Inflammatory macrophage treated with lipopolysaccharide for 1 hour (primary cell): ENCODE data around the gene CACNB4.

Source experiments
- DNase-seq, 2 donors: peaks; one replicate each; pipeline ENCODE4 v3.0.0-alpha.2; 2020 to 2022

Gene CACNB4

GRCh38 chr2:151845481-151845880 lies 253.4 kb downstream of the CACNB4 start:
- DNase-seq = no peak

GRCh38 chr2:151844211-151844896 lies 254.5 kb downstream of the CACNB4 start:
- peak; percentile 38 to 48 for DNase-seq

- DNase-seq = no peak
Measured at GRCh38 chr2:151843691-151844061, 255.2 kb downstream of the CACNB4 start.

- no peak for DNase-seq
Measured at GRCh38 chr2:151842830-151843690, 255.8 kb downstream of the CACNB4 start.

GRCh38 chr2:151841047-151841424 lies 257.8 kb downstream of the CACNB4 start:
- DNase-seq = no peak

DNA sequence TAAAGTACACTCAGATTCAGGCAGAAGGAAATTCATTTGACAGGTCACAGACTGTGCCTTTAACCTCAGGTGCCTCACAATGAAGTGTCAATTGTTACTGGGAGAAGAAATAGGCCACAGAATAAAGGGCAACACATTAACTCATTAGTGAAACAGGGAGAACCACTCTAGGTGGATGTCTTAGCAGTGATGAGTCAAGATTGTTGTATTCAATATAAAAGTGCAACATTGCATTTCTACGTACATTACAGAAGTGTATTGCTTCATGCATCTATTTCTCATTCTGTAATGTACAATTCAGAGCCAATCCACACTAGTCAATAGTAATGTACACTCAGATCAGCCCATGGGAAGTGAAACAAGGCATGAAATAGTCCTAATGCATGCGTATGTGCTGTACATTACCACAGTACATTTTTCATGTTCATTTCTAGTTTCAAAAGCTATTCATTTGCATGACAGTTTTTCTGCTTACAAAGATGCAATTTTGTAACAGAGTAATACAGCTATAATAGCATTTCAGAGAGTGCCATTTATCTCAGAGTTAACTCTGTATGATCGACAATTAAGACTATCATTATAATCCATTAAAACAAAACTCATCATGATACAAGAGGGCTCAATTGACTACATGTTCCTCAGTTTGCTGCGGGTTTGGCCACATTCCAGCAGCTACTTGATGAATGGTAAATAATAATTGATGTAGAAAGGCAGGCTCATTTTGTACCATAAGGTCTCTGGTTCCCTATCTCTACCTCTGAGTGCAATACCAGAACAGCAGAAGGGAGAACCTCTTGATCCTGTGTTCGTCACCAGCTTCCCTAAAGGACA lies 258.4 kb downstream of the CACNB4 start:
- peak; percentile 87 to 88 for DNase-seq

DNA sequence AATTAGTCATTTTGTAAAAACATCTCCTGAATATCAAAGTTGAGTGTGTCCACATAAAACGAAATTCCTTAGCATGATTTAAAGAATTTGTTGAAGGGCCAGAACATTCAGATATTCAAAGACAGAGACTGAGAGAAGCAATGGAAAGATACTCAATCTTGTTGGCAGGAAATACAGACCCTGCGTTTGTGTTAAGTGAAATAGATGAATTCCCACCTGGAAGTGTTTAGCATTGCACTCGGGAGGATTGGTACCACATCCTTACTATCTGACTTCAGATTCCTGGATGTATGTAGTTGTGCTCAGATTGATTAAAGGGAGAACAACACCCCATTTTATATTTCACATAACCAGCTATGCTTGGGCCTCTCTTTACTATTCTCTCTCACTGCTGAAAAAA lies 260.9 kb downstream of the CACNB4 start:
- DNase-seq = no peak

DNA sequence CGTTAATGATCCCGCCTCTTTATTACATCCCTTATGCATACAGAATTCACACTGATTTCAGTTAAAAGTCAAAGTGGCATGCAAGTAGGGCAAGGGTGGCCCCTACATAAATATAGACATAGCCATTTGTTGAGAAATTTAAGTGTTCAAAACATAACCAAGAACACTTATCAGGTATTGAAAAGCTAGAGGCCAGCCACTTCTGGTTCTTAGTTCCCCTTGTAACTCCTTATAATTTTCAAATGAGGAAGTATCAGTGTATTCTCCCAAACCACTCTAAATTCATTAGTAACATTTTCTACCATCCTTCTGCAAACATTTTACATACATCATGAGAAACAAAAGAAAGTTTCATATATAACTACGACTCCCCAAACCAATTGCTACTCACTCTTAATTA lies 264.9 kb downstream of the CACNB4 start:
- peak; percentile 22 to 40 for DNase-seq

GRCh38 chr2:151830961-151831360 lies 267.9 kb downstream of the CACNB4 start:
- no peak for DNase-seq

GRCh38 chr2:151828890-151829324 lies 269.9 kb downstream of the CACNB4 start:
- DNase-seq = no peak

DNA sequence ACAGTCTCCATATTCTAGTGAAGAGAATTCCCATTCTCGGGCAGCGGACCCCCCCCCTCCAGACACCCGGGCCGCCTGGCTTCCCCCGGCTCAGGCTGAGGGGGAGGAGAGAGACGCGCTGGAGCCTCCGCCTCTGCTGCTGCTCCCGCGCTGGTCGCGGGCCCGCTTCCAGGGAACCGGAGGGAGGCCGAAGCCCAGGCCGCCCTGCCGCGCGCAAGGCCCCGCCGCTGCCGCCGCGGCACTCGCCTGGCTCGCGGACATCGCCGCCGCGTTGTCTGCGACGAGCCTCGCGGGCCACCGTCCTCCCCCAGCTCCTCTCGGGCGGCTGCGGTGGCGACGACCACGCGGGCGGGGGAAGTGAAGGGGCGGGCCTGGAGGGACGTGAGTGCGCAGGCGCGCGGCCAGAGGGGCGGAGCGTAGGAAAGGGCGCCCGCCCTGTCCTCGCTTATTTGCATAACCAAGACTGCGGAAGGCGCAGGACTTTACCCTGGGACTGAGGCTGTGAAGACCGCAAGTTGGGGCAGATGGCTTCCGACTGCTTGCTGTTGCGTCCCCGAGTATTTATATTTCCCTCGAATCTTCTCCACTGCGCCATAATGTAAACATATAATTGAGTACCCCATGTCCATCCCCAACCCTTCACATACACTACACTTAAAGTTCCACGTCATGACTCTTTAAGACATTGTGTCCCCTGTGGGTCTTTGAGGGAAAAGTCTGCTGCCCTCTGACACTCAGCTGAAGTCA lies 270.5 kb downstream of the CACNB4 start, which contains the start of gene ARL5A:
ARL5A (minus strand) TSS at position 279 of the 747 bp plus-strand sequence; CDS start at position 34, 245 bp downstream.
- DNase-seq = peak; percentile 92 to 97

- peak in 1 of 2 donors; percentile 28 for DNase-seq
Measured at GRCh38 chr2:151827564-151828142, 271.2 kb downstream of the CACNB4 start.

GRCh38 chr2:151826737-151827157 lies 272.1 kb downstream of the CACNB4 start:
- peak; percentile 8 to 46 for DNase-seq

DNA sequence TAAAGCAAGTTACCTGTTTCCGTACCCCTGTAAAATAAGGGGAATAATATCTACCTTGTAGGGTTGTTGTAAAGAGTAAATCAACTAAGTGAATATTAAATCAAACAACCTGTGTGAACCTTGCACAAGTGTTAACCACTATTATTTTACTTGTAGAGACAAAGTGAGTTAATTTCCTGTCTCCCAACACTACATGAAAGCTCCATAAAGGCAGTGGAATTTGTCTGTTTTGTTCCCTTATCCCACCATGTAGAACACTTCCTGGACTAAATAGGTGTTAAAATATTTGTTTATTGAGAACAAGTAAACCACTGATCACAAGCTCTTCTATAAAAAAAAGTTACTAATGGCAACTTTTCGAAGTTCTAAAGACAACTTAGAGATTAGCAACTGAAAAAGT lies 274.0 kb downstream of the CACNB4 start:
- no peak for DNase-seq

GRCh38 chr2:151823651-151824050 lies 275.2 kb downstream of the CACNB4 start:
- DNase-seq = no peak

DNA sequence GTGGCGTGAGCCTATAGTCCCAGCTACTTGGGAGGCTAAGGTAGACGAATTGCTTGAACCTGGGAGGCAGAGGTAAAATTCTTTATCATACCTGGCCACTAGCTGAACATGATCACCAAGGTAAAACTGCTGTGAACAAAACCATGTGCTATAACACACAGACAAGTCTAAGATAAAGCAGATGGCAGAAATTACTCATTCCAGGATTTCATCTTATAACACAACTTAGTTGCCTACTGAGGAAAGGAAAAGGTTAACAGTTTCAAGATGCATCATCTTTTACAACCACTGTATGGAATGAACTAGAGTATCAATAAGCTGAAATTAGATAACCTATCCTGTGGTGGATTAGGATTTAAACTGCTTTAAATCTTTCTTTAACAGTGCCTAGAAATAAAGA lies 278.9 kb downstream of the CACNB4 start:
- no peak for DNase-seq

DNA sequence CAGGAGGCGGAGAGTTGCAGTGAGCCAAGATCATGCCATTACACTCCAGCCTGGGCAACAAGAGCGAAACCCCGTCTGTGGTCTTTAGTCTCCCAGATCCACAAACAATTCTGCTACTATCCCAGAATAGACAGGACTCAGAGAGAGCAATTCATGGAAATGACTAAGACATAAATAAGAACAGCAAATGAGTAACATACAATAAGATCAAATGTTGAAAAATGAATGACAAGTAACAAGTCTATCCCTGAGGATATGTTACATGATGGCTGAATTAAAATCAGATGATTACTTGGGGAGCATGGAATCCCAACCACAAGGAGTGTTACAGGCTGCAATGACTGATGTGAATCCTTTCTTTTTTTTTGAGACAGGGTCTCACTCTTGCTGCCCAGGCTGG lies 280.9 kb downstream of the CACNB4 start:
- DNase-seq = no peak

GRCh38 chr2:151816843-151817242 lies 282.0 kb downstream of the CACNB4 start:
- DNase-seq = no peak

DNA sequence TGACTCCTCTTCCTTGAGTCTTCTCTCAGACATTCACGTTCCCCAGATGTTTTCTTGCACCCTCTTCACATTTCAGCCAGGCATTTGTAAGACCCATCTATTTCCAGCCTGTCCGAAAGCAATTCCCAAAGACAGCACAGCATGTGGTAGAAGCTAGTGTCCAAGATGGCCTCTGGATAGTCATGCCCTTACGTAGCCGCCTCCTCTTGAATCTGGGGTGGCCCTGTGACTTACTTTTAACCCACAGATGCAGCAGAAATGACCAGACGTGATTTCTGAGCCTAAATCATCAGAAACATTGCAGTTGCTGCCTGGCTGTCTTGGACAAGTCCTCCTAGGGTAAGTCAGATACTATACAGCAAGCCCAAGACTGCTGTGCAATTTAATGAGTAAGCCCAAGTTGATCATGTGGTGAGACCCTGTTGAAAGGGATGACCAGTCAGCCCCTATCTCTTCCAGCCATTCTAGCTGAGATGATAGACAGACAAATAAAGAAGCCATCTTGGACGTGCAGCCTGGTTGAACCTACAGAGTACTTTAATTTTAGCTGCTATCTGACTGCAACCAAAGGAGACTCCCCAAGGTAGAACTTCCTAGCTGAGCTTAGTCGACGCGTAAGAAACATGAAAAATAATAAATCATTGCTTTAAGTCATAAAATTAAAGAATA lies 282.9 kb downstream of the CACNB4 start:
- DNase-seq = no peak

GRCh38 chr2:151810489-151810888 lies 288.4 kb downstream of the CACNB4 start:
- no peak for DNase-seq

DNA sequence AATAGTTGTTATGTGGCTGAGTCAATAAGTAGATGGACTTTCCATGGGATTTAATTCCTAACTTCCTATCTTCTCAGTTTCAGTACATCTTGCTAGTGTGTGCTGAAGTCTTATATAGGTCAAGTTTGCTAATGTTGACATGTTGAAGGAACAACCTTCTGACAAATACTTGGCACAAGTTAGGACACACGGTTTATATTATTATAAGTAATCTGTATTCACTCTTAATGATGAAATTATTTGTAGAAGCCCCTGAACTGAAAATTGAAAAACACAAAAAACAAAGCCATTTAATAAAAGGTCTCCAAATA lies 289.8 kb downstream of the CACNB4 start:
- DNase-seq = no peak
